Osteocyte (in vitro differentiated cells): ENCODE results near the gene LHFPL4. TPM values are rescaled to one million over a fixed set of nuclear protein-coding genes. Genes with fewer than 3 reads are reported as not detected.
"Not testable (repeated sequence)": the region's sequence is repeated elsewhere in the genome, so short reads cannot be mapped to it uniquely, and the experiment has no call there.

ENCODE experiments used
- DNase-seq: peaks from one replicate; pipeline ENCODE4 v3.0.0; 2021; ENCODE audit warnings: mixed read lengths; ENCODE audit not compliant: unreplicated experiment; ENCODE audit errors: extremely low spot score
- H3K27ac Mint-ChIP-seq: one replicate; pipeline ENCODE4 v1.8.0; 2021; ENCODE audit warnings: mild to moderate bottlenecking, mixed read lengths; ENCODE audit not compliant: unreplicated experiment
- H3K27me3 Mint-ChIP-seq: one replicate; pipeline ENCODE4 v1.8.0; 2021; ENCODE audit warnings: mixed read lengths; ENCODE audit not compliant: unreplicated experiment
- H3K36me3 Mint-ChIP-seq: one replicate; pipeline ENCODE4 v1.8.0; 2021; ENCODE audit warnings: mixed read lengths; ENCODE audit not compliant: unreplicated experiment
- H3K4me1 Mint-ChIP-seq: one replicate; pipeline ENCODE4 v1.8.0; 2021; ENCODE audit warnings: mixed read lengths; ENCODE audit not compliant: unreplicated experiment
- H3K4me3 Mint-ChIP-seq: one replicate; pipeline ENCODE4 v1.8.0; 2021; ENCODE audit warnings: mild to moderate bottlenecking, moderate library complexity, mixed read lengths; ENCODE audit not compliant: unreplicated experiment
- H3K9me3 Mint-ChIP-seq: one replicate; pipeline ENCODE4 v1.8.0; 2021; ENCODE audit warnings: mixed read lengths; ENCODE audit not compliant: unreplicated experiment
- long read RNA-seq: library from polyadenylated mRNA; unstranded; transcript quantifications from one replicate; pipeline ENCODE4 v2.0.0, GENCODE V29; 2021
- total RNA-seq: library from RNA; stranded (reverse); gene quantifications from 2 replicates; pipeline ENCODE4 v1.2.1, GENCODE V29; 2021
- TF ChIP-seq, protein P1 (sequence below): fragments of 200-600 bp; sonication (generic); IDR thresholded peaks from 2 replicates; pipeline ENCODE4 v1.5.0; 2021; ENCODE audit warnings: antibody characterized with exemption, mild to moderate bottlenecking, moderate library complexity

LHFPL4 gene
- total RNA-seq: not detected in 2 replicates
- long read RNA-seq: 0 reads

DNA sequence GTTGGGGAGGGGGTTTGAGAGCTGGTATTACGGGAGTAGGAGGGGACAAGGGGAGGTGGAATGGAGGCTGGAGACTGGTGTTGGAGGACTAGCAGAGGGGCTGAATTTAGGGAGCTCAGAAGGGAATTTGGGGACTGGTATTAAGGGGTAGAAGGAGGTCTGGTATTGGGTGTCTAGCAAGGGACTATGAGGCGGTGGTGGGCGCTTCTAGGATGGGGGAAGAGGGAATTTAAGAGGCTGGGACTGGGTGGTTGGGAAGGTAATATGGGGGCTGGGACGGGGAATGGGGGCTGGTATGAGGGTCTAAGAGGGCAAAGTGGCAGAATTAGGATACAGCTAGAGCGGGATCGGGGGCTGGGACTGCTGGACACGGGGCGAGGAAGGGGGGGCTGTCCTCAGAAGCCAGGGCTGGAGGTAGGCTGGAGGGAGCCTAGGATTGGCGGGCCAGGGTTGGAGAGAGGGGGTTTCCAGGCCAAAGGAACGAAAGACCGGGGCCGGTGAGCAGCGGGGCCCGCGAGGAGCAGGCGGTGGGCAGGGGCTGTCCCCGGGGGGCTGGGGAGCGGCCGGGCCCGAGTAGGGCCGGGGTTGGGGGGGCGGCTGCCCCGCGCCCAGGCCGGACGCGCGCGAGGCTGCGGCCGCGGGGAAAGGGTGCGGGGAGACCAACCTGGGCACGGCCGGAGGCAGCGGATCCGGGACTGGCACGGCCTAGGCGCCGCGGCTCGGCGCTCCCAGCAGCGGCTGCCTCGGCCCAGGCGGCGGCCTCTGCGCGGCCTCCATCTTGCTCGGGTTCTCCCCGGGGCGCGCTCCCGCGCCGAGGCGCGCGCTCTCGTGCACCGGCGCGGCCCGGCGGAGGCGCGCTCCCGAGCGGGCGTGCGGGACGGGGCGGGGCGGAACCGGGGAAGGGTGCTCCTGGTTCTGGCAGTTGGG lies at the start of gene LHFPL4:
LHFPL4 (minus strand) TSS at position 802 of the 927 bp plus-strand sequence. CDS start 1,143 bp downstream, outside the sequence.
- H3K4me1 Mint-ChIP-seq: peaks cover 3% of the 10 kb centered on the region
- no peak within 1 kb of the TSS for H3K4me3 Mint-ChIP-seq
- H3K27ac Mint-ChIP-seq: no peak within 1 kb of the TSS
- TF ChIP-seq, protein P1, sequence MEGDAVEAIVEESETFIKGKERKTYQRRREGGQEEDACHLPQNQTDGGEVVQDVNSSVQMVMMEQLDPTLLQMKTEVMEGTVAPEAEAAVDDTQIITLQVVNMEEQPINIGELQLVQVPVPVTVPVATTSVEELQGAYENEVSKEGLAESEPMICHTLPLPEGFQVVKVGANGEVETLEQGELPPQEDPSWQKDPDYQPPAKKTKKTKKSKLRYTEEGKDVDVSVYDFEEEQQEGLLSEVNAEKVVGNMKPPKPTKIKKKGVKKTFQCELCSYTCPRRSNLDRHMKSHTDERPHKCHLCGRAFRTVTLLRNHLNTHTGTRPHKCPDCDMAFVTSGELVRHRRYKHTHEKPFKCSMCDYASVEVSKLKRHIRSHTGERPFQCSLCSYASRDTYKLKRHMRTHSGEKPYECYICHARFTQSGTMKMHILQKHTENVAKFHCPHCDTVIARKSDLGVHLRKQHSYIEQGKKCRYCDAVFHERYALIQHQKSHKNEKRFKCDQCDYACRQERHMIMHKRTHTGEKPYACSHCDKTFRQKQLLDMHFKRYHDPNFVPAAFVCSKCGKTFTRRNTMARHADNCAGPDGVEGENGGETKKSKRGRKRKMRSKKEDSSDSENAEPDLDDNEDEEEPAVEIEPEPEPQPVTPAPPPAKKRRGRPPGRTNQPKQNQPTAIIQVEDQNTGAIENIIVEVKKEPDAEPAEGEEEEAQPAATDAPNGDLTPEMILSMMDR: no peak
- H3K27me3 Mint-ChIP-seq: peaks cover 44% of the 10 kb centered on the region
- no peak for DNase-seq
- H3K36me3 Mint-ChIP-seq: peaks cover 2% of the 10 kb centered on the region
- H3K9me3 Mint-ChIP-seq: peaks cover 3% of the 10 kb centered on the region

DNA sequence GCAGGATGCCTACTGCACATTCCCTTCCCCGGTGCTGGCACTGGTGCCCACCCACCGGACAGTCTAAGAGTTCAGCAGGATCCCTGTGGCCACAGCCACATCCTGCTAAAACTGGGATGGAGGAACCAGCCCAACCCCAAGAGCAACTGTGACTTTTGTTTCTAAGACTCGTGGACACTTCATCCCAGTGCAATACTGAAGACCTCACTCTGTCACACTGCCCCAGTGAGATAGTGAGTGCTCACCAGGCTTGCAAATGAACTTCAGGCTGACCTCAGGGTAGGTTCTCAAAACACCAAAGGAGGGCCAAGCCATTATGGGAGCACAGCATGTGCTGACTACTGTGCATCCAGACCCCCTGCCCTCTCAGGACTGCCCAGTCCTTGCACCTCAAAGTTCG lies 49.0 kb upstream of the LHFPL4 start:
- no peak for DNase-seq
- Mint-ChIP-seq H3K4me1 (no peaks in the 10 kb centered on the region), H3K4me3 (no peak overlapping the region), H3K27ac (no peak overlapping the region), H3K36me3 (no peaks in the 10 kb centered on the region), H3K9me3 (peaks cover 7% of the 10 kb centered on the region), H3K27me3 (no peaks in the 10 kb centered on the region)
- TF ChIP-seq, protein P1: no peak

GRCh38 chr3:9601006-9601581 lies 47.5 kb upstream of the LHFPL4 start:
- not testable (repeated sequence) for H3K4me3 Mint-ChIP-seq, H3K9me3 Mint-ChIP-seq, H3K27ac Mint-ChIP-seq, DNase-seq, H3K27me3 Mint-ChIP-seq, H3K4me1 Mint-ChIP-seq, H3K36me3 Mint-ChIP-seq

- no peak for DNase-seq
Measured at GRCh38 chr3:9600597-9600996, 47.0 kb upstream of the LHFPL4 start.

GRCh38 chr3:9598783-9599387 lies 45.3 kb upstream of the LHFPL4 start:
- Mint-ChIP-seq H3K4me1 (no peaks in the 10 kb centered on the region), H3K9me3 (no peaks in the 10 kb centered on the region)

More at GRCh38 chr3:9600597-9600996, 47.0 kb upstream of the LHFPL4 start:
- Mint-ChIP-seq H3K9me3 (peaks cover 5% of the 10 kb centered on the region), H3K4me3 (no peak overlapping the region), H3K4me1 (no peaks in the 10 kb centered on the region), H3K27ac (no peak overlapping the region), H3K27me3 (no peaks in the 10 kb centered on the region), H3K36me3 (no peaks in the 10 kb centered on the region)
- TF ChIP-seq, protein P1: no peak

More at GRCh38 chr3:9598783-9599387, 45.3 kb upstream of the LHFPL4 start:
- H3K27me3 Mint-ChIP-seq: no peaks in the 10 kb centered on the region
- no peak overlapping the region for H3K4me3 Mint-ChIP-seq
- H3K36me3 Mint-ChIP-seq: no peaks in the 10 kb centered on the region
- H3K27ac Mint-ChIP-seq: no peak overlapping the region
- TF ChIP-seq, protein P1: no peak
- DNase-seq: no peak
